Measurements from ENCODE around the gene PKM. TPM values are rescaled to one million over a fixed set of nuclear protein-coding genes. Genes with fewer than 3 reads are reported as not detected.
A peak's percentile ranks its signal among the peaks of the same experiment; 100 is the strongest.

Gene PKM
- total and polyA plus RNA-seq, 8 donors: 79.9 to 452 (median 272) TPM

- no peak for TF ChIP-seq CTCF (IDR thresholded peaks at IDR 0.05)
- no peak for TF ChIP-seq EP300 (IDR thresholded peaks at IDR 0.05)
- TF ChIP-seq POLR2A (IDR thresholded peaks at IDR 0.05): no peak
- no peak for TF ChIP-seq POLR2AphosphoS5 (IDR thresholded peaks at IDR 0.05)
- intact Hi-C loops (cut with DNase I; ENCODE audit: low total_unique reads): no loop called here
- Histone ChIP-seq H3K9me3 (no peaks in the 10 kb centered on the region), H3K4me1 (peaks cover 12 to 55% (median 20%) of the 10 kb centered on the region in 4 donors), H3K27me3 (peaks cover 0 to 14% (median 10%) of the 10 kb centered on the region in 3 donors), H3K4me3 (no peak overlapping the region), H3K27ac (no peak overlapping the region), H3K36me3 (peaks cover 41 to 54% (median 53%) of the 10 kb centered on the region in 4 donors)
- 69 to 76% (median 73%) methylated on average over 10 to 11 of the region's 11 CpGs for WGBS, 5 donors
- DNase-seq: peak in 1 of 2 donors; percentile 46
Measured at GRCh38 chr15:72198356-72199204, 32.4 kb downstream of the PKM start.

- H3K9me3 ChIP-seq: no peaks in the 10 kb centered on the region
- DNase-seq: peak; percentile 43 to 66
- H3K4me3 ChIP-seq: peak within 1 kb of the TSS; percentile 52 to 59 (median 58)
- peaks cover 32 to 45% (median 44%) of the 10 kb centered on the region in 4 donors for H3K36me3 ChIP-seq
- H3K4me1 ChIP-seq: peaks cover 6 to 46% (median 12%) of the 10 kb centered on the region in 4 donors
- intact Hi-C loops (cut with DNase I; ENCODE audit: low total_unique reads): no loop called here
- peaks cover 0 to 14% (median 10%) of the 10 kb centered on the region in 3 donors for H3K27me3 ChIP-seq
- WGBS, 5 donors: 10 to 36% (median 17%) methylated on average over 27 to 83 of the region's 83 CpGs
- peak within 1 kb of the TSS in 2 of 5 donors; percentile 21 to 43 for H3K27ac ChIP-seq
- no peak for TF ChIP-seq POLR2A (IDR thresholded peaks at IDR 0.05)
- TF ChIP-seq CTCF (IDR thresholded peaks at IDR 0.05): no peak
Measured at GRCh38 chr15:72197460-72198355, 33.3 kb downstream of the PKM start, which contains the start of gene GRAMD2A. GRAMD2A (minus strand) TSS chr15:72197787.

GRCh38 chr15:72197041-72197459, 33.9 kb downstream of the PKM start:
- intact Hi-C loops (cut with DNase I; ENCODE audit: low total_unique reads): no loop called here
- 11 to 20% (median 15%) methylated on average over 18 to 35 of the region's 35 CpGs for WGBS, 5 donors
- no peak for DNase-seq
- H3K36me3 ChIP-seq: peaks cover 25 to 38% (median 37%) of the 10 kb centered on the region in 4 donors
- H3K27me3 ChIP-seq: peaks cover 0 to 14% (median 10%) of the 10 kb centered on the region in 3 donors
- no peaks in the 10 kb centered on the region for H3K9me3 ChIP-seq
- TF ChIP-seq CTCF (IDR thresholded peaks at IDR 0.05) (no peak), EP300 (IDR thresholded peaks at IDR 0.05) (no peak), POLR2AphosphoS5 (IDR thresholded peaks at IDR 0.05) (no peak), POLR2A (IDR thresholded peaks at IDR 0.05) (no peak)
- peak overlapping the region; percentile 52 to 59 (median 58) for H3K4me3 ChIP-seq
- H3K27ac ChIP-seq: peak overlapping the region in 1 of 5 donors; percentile 21
- peaks cover 6 to 42% (median 12%) of the 10 kb centered on the region in 4 donors for H3K4me1 ChIP-seq
